DND-41 (cell line): Measurements from ENCODE around the gene RAPGEF5.

ENCODE experiments used
- EZH2 ChIP-seq: IDR thresholded peaks from 3 replicates; pipeline ENCODE4 v1.6.1; 2012; ENCODE audit warnings: borderline replicate concordance, low read depth, mild to moderate bottlenecking, moderate library complexity, low read length, inconsistent platforms; ENCODE audit not compliant: severe bottlenecking
- TF ChIP-seq, protein P1 (sequence below): IDR thresholded peaks from 2 replicates; pipeline ENCODE4 v1.5.1; 2012; ENCODE audit warnings: borderline replicate concordance, low read length, moderate library complexity, mild to moderate bottlenecking; ENCODE audit not compliant: poor library complexity, severe bottlenecking; ENCODE audit errors: extremely low read depth

- TF ChIP-seq, protein P1, sequence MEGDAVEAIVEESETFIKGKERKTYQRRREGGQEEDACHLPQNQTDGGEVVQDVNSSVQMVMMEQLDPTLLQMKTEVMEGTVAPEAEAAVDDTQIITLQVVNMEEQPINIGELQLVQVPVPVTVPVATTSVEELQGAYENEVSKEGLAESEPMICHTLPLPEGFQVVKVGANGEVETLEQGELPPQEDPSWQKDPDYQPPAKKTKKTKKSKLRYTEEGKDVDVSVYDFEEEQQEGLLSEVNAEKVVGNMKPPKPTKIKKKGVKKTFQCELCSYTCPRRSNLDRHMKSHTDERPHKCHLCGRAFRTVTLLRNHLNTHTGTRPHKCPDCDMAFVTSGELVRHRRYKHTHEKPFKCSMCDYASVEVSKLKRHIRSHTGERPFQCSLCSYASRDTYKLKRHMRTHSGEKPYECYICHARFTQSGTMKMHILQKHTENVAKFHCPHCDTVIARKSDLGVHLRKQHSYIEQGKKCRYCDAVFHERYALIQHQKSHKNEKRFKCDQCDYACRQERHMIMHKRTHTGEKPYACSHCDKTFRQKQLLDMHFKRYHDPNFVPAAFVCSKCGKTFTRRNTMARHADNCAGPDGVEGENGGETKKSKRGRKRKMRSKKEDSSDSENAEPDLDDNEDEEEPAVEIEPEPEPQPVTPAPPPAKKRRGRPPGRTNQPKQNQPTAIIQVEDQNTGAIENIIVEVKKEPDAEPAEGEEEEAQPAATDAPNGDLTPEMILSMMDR, result no peak
- no peak for TF ChIP-seq EZH2
These were observed 152.6 kb downstream of the RAPGEF5 start for GRCh38 chr7:22204312-22204711.
